Measurements from ENCODE around the gene HOXD11.

HOXD11 gene

GRCh38 chr2:176071330-176072291 lies 35.5 kb upstream of the HOXD11 start:
- DNase-seq (ENCODE audit: low read depth), result no peak
- TF ChIP-seq CTCF (IDR thresholded peaks at IDR 0.05; ENCODE audit: low read depth, low read length, missing control alignments), result no peak
- in situ Hi-C loops (cut with HindIII; ENCODE audit: low sequenced_read_pairs), result loop anchor here (25.0 kb wide), 1 partner anchor 384 kb away; no protein-coding TSS in a partner anchor
- H3K4me3 ChIP-seq (ENCODE audit: low read depth, low read length), result no peak overlapping the region

DNA sequence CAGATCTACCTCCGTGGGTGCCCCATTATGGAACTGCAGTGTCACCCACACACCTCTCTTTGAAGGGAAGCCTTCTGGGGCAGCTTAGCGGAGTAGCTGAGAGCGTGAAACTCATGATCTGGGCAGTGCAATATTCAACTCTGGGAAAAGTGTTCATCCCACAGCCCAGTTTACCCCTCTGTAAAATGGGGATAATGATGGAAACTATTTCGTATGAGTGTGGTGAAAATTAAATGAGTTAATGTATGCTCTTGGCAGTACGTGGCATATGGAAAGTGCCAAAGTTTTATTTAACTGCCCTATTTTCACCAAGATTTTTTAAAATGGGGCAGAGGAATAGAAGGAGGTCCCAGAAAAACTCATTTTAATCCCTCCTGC lies 34.8 kb upstream of the HOXD11 start:
- TF ChIP-seq CTCF (IDR thresholded peaks at IDR 0.05; ENCODE audit: low read depth, low read length, missing control alignments), result no peak
- no peak for DNase-seq (ENCODE audit: low read depth)
- in situ Hi-C loops (cut with HindIII; ENCODE audit: low sequenced_read_pairs), result loop anchor here (25.0 kb wide), 1 partner anchor 385 kb away; no protein-coding TSS in a partner anchor
- H3K4me3 ChIP-seq (ENCODE audit: low read depth, low read length), result no peak overlapping the region

- DNase-seq (ENCODE audit: low read depth), result no peak
- no peak for TF ChIP-seq CTCF (IDR thresholded peaks at IDR 0.05; ENCODE audit: low read depth, low read length, missing control alignments)
- in situ Hi-C loops (cut with HindIII; ENCODE audit: low sequenced_read_pairs), result loop anchor here (25.0 kb wide), 1 partner anchor 386 kb away; no protein-coding TSS in a partner anchor
- no peak overlapping the region for H3K4me3 ChIP-seq (ENCODE audit: low read depth, low read length)
Measured at GRCh38 chr2:176072951-176073904, 33.9 kb upstream of the HOXD11 start.

DNA sequence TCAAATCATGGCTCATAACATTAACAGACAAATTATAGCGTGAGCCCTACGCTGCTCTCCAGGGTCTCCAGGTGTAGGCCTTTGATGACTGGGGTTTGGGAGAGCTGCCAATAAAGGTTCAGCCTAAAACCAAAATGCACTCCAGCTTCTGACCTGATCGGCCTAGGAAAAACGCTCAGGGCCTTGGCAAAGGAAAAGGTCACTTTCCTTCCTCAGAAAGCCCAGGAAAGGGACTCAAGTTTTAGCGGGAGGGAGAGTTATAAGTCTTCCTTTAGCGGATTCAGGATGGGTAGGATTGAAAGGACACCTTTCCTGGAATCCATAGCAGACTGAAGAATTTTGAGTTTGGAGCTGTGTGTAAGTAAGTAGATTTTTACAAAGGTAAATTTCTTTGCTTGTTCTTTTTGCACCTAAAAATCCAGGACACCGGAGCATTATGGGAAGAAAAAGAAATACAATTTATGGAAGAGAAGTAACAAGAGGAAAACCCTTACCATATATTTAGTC lies 32.1 kb upstream of the HOXD11 start:
- H3K4me3 ChIP-seq (ENCODE audit: low read depth, low read length), result no peak overlapping the region
- in situ Hi-C loops (cut with HindIII; ENCODE audit: low sequenced_read_pairs), result loop anchor here (25.0 kb wide), 2 partner anchors 388 to 1163 kb away; no protein-coding TSS in a partner anchor
- no peak for DNase-seq (ENCODE audit: low read depth)
- no peak for TF ChIP-seq CTCF (IDR thresholded peaks at IDR 0.05; ENCODE audit: low read depth, low read length, missing control alignments)

GRCh38 chr2:176075481-176075880 lies 31.6 kb upstream of the HOXD11 start:
- in situ Hi-C loops (cut with HindIII; ENCODE audit: low sequenced_read_pairs), result loop anchor here (25.0 kb wide), 1 partner anchor 1163 kb away; no protein-coding TSS in a partner anchor
- TF ChIP-seq CTCF (IDR thresholded peaks at IDR 0.05; ENCODE audit: low read depth, low read length, missing control alignments), result no peak

GRCh38 chr2:176076063-176076462 lies 31.0 kb upstream of the HOXD11 start:
- no peak overlapping the region for H3K4me3 ChIP-seq (ENCODE audit: low read depth, low read length)
- TF ChIP-seq CTCF (IDR thresholded peaks at IDR 0.05; ENCODE audit: low read depth, low read length, missing control alignments), result no peak
- in situ Hi-C loops (cut with HindIII; ENCODE audit: low sequenced_read_pairs), result loop anchor here (25.0 kb wide), 1 partner anchor 1164 kb away; no protein-coding TSS in a partner anchor

More at GRCh38 chr2:176075481-176075880, 31.6 kb upstream of the HOXD11 start:
- DNase-seq (ENCODE audit: low read depth), result no peak
- no peak overlapping the region for H3K4me3 ChIP-seq (ENCODE audit: low read depth, low read length)

More at GRCh38 chr2:176076063-176076462, 31.0 kb upstream of the HOXD11 start:
- DNase-seq (ENCODE audit: low read depth), result no peak

All from astrocyte of the cerebellum (primary cell).